ENCODE data around the gene ARGLU1. TPM values are rescaled to one million over a fixed set of nuclear protein-coding genes. Genes with fewer than 3 reads are reported as not detected.
A peak's percentile ranks its signal among the peaks of the same experiment; 100 is the strongest.

ARGLU1 gene
- total RNA-seq, 1 donor from 2014 or later: 56.9 TPM

- H3K27me3 ChIP-seq (ENCODE audit: insufficient read depth, low read length): no peaks in the 10 kb centered on the region
- TF ChIP-seq EZH2 (IDR thresholded peaks at IDR 0.05; ENCODE audit: insufficient read depth, low read length) (no peak), CTCF (IDR thresholded peaks at IDR 0.05; ENCODE audit: insufficient read depth, low read depth, low read length) (no peak)
- peak within 1 kb of the TSS; percentile 96 for H3K9ac ChIP-seq (ENCODE audit: low read length)
- DNase-seq (ENCODE audit: low read depth) (peak; percentile 84), FAIRE-seq (no peak)
- H3K27ac ChIP-seq (ENCODE audit: low read depth, low read length): peak within 1 kb of the TSS; percentile 87
- H3K4me1 ChIP-seq (ENCODE audit: insufficient read depth, low read length): peaks cover 15% of the 10 kb centered on the region
- peaks cover 3% of the 10 kb centered on the region for H3K36me3 ChIP-seq (ENCODE audit: insufficient read depth, low read length)
- Mint-ChIP-seq H3K36me3 (ENCODE audit: low read depth, unreplicated experiment) (no peaks in the 10 kb centered on the region), H3K9me3 (ENCODE audit: unreplicated experiment) (no peaks in the 10 kb centered on the region), H3K27me3 (ENCODE audit: low read depth, unreplicated experiment) (no peaks in the 10 kb centered on the region), H3K4me1 (ENCODE audit: low read depth, unreplicated experiment) (peaks cover 7% of the 10 kb centered on the region), H3K4me3 (ENCODE audit: unreplicated experiment) (peak within 1 kb of the TSS; percentile 92), H3K27ac (ENCODE audit: unreplicated experiment) (peak within 1 kb of the TSS; percentile 72)
- no peaks in the 10 kb centered on the region for H3K9me3 ChIP-seq (ENCODE audit: insufficient read depth, low read depth, low read length)
- peak within 1 kb of the TSS; percentile 72 for H2AFZ ChIP-seq (ENCODE audit: low read depth, low read length)
- peaks cover 48% of the 10 kb centered on the region for H3K79me2 ChIP-seq (ENCODE audit: insufficient read depth, low read length)
- peaks cover 42% of the 10 kb centered on the region for H4K20me1 ChIP-seq (ENCODE audit: insufficient read depth, low read length)
- peak within 1 kb of the TSS; percentile 99 for H3K4me2 ChIP-seq (ENCODE audit: low read length)
- H3K4me3 ChIP-seq (ENCODE audit: insufficient read depth, low read depth, low read length): peak within 1 kb of the TSS; percentile 96
Measured at GRCh38 chr13:106535552-106536243, 32.2 kb downstream of the ARGLU1 start, which contains the start of gene EFNB2. TSS of gene EFNB2 (minus strand) at chr13:106535662. CDS start at chr13:106534964, 698 bp downstream.

- FAIRE-seq: no peak
- Histone ChIP-seq H3K36me3 (ENCODE audit: insufficient read depth, low read length) (no peaks in the 10 kb centered on the region), H3K27me3 (ENCODE audit: insufficient read depth, low read length) (no peaks in the 10 kb centered on the region), H3K4me1 (ENCODE audit: insufficient read depth, low read length) (peaks cover 21% of the 10 kb centered on the region), H3K27ac (ENCODE audit: low read depth, low read length) (peak overlapping the region; percentile 87), H3K9ac (ENCODE audit: low read length) (peak overlapping the region; percentile 96), H4K20me1 (ENCODE audit: insufficient read depth, low read length) (peaks cover 46% of the 10 kb centered on the region), H3K4me3 (ENCODE audit: insufficient read depth, low read depth, low read length) (peak overlapping the region; percentile 96), H3K4me2 (ENCODE audit: low read length) (peak overlapping the region; percentile 93), H2AFZ (ENCODE audit: low read depth, low read length) (no peak overlapping the region), H3K9me3 (ENCODE audit: insufficient read depth, low read depth, low read length) (no peaks in the 10 kb centered on the region), H3K79me2 (ENCODE audit: insufficient read depth, low read length) (peaks cover 56% of the 10 kb centered on the region)
- no peaks in the 10 kb centered on the region for H3K36me3 Mint-ChIP-seq (ENCODE audit: low read depth, unreplicated experiment)
- DNase-seq (ENCODE audit: low read depth): peak; percentile 35
- peaks cover 10% of the 10 kb centered on the region for H3K4me1 Mint-ChIP-seq (ENCODE audit: low read depth, unreplicated experiment)
- H3K9me3 Mint-ChIP-seq (ENCODE audit: unreplicated experiment): no peaks in the 10 kb centered on the region
- no peaks in the 10 kb centered on the region for H3K27me3 Mint-ChIP-seq (ENCODE audit: low read depth, unreplicated experiment)
- TF ChIP-seq EZH2 (IDR thresholded peaks at IDR 0.05; ENCODE audit: insufficient read depth, low read length) (no peak), CTCF (IDR thresholded peaks at IDR 0.05; ENCODE audit: insufficient read depth, low read depth, low read length) (no peak)
- H3K27ac Mint-ChIP-seq (ENCODE audit: unreplicated experiment): peak overlapping the region; percentile 72
- H3K4me3 Mint-ChIP-seq (ENCODE audit: unreplicated experiment): peak overlapping the region; percentile 92
Measured at GRCh38 chr13:106534639-106535551, 33.0 kb downstream of the ARGLU1 start.
